Measurements from ENCODE around the gene RYR3. TPM values are rescaled to one million over a fixed set of nuclear protein-coding genes. Genes with fewer than 3 reads are reported as not detected.
"Not testable (repeated sequence)": the region's sequence is repeated elsewhere in the genome, so short reads cannot be mapped to it uniquely, and the experiment has no call there.

Gene RYR3
- total RNA-seq, 2 experiments from 2014 or later: not detected

DNA sequence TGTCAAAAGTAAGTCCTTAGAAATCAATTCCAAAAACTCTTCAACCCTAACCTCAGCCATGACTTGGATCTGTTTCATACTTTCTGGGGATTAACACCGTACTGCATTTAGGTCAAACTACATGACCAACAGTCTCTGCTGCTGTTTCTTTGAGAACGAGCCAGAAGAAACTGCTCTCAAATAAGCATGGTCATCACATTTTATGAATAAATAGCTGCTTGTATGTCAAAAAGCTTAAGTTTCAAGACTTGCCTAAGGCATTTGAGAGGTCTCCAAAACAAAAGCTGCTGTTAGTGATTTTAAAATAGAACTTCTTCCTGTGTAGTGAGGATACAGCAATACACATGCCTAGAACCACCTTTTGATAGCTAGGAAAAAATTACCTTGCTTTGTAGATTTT is 491.2 kb downstream of the RYR3 start:
- Mint-ChIP-seq H3K4me1 (ENCODE audit: low read depth) (no peaks in the 10 kb centered on the region), H3K4me3 (no peak overlapping the region), H3K36me3 (no peaks in the 10 kb centered on the region), H3K27ac (no peak overlapping the region), H3K27me3 (peaks cover 10% of the 10 kb centered on the region), H3K9me3 (no peaks in the 10 kb centered on the region)
- ChIA-PET POLR2A (no interaction called here), CTCF (no interaction called here)
- intact Hi-C loops (cut with micrococcal nuclease): no loop called here
- DNase-seq: no peak

DNA sequence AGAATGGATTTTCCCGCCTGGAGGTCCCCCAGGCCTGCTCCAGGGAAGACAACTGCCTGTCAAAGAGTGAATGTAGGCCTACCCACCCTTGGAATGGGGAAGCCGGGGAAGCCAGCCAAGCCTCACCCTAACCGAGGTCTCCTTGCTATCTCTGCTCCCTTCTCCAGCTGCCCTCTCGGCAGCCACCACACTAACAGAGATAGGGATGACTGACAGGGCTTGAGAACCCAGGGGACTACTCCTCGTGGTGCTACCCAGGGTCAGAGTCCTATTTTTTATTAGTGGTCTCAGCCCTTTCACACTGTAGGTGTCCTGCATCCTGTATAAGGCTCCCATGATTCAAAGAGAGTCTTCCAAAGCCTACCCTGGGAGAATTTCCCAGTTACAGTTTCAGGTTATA is 496.9 kb downstream of the RYR3 start:
- H3K4me1 Mint-ChIP-seq (ENCODE audit: low read depth): no peaks in the 10 kb centered on the region
- H3K27ac Mint-ChIP-seq: no peak overlapping the region
- no peaks in the 10 kb centered on the region for H3K36me3 Mint-ChIP-seq
- ChIA-PET POLR2A (no interaction called here), CTCF (no interaction called here)
- intact Hi-C loops (cut with micrococcal nuclease): no loop called here
- H3K4me3 Mint-ChIP-seq: no peak overlapping the region
- no peaks in the 10 kb centered on the region for H3K9me3 Mint-ChIP-seq
- DNase-seq: no peak
- H3K27me3 Mint-ChIP-seq: peaks cover 7% of the 10 kb centered on the region

DNA sequence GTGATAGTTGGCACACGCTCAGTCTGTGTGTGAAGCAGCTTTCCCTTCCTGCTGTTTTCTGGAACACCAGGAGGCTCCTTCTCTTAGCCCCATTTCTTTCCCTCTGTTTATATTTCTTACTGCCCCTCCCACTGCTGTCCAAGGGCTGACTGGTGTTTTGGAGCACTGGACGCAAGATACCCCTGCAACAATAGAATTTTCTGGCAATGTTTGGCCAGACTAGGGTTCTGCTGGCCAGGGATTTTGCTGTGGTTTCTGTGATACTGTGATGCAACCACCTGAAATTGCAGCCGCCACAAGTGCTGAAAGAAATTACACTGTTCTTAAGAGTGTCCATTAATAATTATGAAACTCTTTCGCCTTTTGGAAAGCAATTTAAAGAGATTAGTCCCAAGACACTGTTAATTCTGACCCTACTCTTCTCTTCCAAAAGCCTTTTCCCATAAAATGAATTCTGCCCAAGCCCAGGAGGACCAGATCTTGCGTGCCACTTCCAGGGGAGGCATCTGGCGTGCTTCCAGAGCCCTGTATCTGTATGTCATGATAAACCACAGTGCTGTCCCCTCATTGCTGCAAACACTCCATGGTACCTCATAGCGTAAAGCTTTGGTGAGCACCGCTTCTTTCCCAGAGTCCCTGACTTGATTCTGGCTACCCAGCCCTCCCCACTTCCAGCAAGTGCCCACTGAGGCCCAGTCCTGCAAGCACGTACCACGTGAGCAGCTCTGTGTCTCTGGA is 498.1 kb downstream of the RYR3 start:
- H3K4me1 Mint-ChIP-seq (ENCODE audit: low read depth): no peaks in the 10 kb centered on the region
- ChIA-PET POLR2A (no interaction called here), CTCF (interaction anchor here (1.0 kb wide), 1 partner anchor 108 kb away, joined by 3 read pairs; no protein-coding TSS in a partner anchor)
- no peaks in the 10 kb centered on the region for H3K36me3 Mint-ChIP-seq
- no peak overlapping the region for H3K27ac Mint-ChIP-seq
- intact Hi-C loops (cut with micrococcal nuclease): no loop called here
- no peak overlapping the region for H3K4me3 Mint-ChIP-seq
- no peaks in the 10 kb centered on the region for H3K9me3 Mint-ChIP-seq
- DNase-seq: no peak
- H3K27me3 Mint-ChIP-seq: peaks cover 6% of the 10 kb centered on the region

DNA sequence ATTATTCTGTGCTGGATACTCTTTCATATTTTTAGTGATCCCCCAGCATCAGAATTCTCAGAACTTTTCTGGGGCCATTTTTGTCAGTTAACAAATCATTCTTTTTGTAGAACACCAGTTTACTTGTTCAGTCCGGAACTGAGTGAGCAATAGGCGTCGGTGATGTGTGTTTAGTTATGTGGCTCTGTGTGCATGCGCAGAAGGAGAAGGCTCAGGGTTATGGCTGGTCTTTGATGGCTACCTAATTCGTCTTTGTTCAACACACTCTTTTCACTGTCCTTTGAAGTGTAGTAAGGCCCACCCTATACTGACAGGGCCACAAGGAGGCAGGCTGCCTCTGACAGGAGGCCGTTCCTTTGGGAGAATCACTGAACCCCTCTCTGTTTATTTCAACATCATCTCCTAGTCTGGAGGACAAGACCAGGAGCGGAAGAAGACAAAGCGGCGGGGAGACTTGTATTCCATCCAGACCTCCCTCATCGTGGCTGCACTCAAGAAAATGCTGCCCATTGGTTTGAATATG is 499.4 kb downstream of the RYR3 start:
- Mint-ChIP-seq H3K4me3 (no peak overlapping the region), H3K27ac (no peak overlapping the region), H3K36me3 (no peaks in the 10 kb centered on the region)

DNA sequence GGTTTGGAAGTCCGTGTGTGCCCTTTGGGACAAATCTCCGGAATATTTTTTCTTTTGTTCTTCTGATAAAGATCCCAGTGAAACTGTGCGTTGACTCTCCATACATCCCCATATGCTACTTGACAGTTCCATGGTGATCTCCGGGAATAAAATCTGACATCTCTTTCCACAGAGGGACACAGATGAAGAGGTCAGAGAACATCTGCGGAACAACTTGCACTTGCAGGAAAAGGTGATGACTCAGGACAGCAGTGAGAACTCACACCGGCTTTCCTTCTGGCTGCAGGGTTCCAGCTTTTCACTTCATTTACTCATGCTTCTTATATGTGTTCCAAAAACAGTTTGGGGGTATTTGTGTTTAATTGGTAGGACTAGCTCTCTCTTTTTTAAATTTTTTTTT is 500.0 kb downstream of the RYR3 start:
- H3K4me1 Mint-ChIP-seq (ENCODE audit: low read depth): no peaks in the 10 kb centered on the region
- intact Hi-C loops (cut with micrococcal nuclease): no loop called here
- ChIA-PET POLR2A (no interaction called here), CTCF (no interaction called here)
- DNase-seq: no peak
- no peak overlapping the region for H3K4me3 Mint-ChIP-seq
- H3K36me3 Mint-ChIP-seq: no peaks in the 10 kb centered on the region
- H3K9me3 Mint-ChIP-seq: no peaks in the 10 kb centered on the region
- peaks cover 5% of the 10 kb centered on the region for H3K27me3 Mint-ChIP-seq
- no peak overlapping the region for H3K27ac Mint-ChIP-seq

More for the DNA sequence above, 499.4 kb downstream of the RYR3 start:
- H3K27me3 Mint-ChIP-seq: peaks cover 6% of the 10 kb centered on the region
- H3K4me1 Mint-ChIP-seq (ENCODE audit: low read depth): no peaks in the 10 kb centered on the region
- no peaks in the 10 kb centered on the region for H3K9me3 Mint-ChIP-seq
- DNase-seq: no peak
- POLR2A ChIA-PET: no interaction called here
- intact Hi-C loops (cut with micrococcal nuclease): no loop called here
- CTCF ChIA-PET: interaction anchor here (1.0 kb wide), 1 partner anchor 109 kb away, joined by 3 read pairs; no protein-coding TSS in a partner anchor

DNA sequence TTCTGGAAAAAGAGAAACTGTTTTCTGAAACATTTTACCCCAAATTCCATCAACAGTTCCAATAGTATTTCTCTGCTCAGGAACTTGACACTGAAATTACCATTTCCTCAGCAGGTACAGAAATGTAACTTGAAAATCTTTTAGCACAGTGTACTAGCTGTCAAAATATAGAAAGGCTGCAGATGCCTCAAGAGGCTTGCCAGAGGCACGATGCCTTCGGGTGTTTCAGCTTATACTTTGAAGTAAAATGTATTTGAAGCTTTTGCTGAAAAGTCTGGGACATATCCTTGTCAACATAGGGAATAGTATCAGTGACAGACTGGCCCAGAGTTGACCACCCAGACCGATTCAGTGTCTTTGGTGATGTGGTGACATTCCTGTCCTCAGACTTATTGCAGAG is 503.1 kb downstream of the RYR3 start:
- POLR2A ChIA-PET: no interaction called here
- H3K4me3 Mint-ChIP-seq: no peak overlapping the region
- CTCF ChIA-PET: no interaction called here

DNA sequence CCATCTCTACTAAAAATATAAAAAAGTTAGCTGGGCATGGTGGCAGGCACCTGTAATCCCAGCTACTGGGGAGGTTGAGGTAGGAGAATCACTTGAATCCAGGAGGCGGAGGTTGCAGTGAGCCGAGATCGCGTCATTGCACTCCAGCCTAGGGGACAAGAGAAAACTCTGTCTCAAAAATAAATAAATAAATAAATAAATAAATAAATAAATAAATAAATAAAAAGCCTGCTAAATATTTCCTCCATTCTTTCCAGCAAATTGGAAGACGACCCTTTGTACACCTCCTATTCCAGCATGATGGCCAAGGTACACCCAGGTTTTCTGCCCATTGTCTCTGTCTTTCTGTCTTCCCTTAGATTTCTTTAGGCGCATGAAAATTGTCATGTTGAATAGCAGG is 508.7 kb downstream of the RYR3 start:
- H3K27ac Mint-ChIP-seq; CTCF ChIA-PET; H3K27me3 Mint-ChIP-seq; H3K4me1 Mint-ChIP-seq (ENCODE audit: low read depth); H3K36me3 Mint-ChIP-seq; H3K9me3 Mint-ChIP-seq; DNase-seq; H3K4me3 Mint-ChIP-seq; POLR2A ChIA-PET; intact Hi-C loops (cut with micrococcal nuclease): not testable (repeated sequence)

More for the DNA sequence above, 503.1 kb downstream of the RYR3 start:
- Mint-ChIP-seq H3K4me1 (ENCODE audit: low read depth) (no peaks in the 10 kb centered on the region), H3K36me3 (no peaks in the 10 kb centered on the region), H3K27ac (no peak overlapping the region), H3K9me3 (no peaks in the 10 kb centered on the region), H3K27me3 (peaks cover 1% of the 10 kb centered on the region)
- intact Hi-C loops (cut with micrococcal nuclease): no loop called here
- no peak for DNase-seq

DNA sequence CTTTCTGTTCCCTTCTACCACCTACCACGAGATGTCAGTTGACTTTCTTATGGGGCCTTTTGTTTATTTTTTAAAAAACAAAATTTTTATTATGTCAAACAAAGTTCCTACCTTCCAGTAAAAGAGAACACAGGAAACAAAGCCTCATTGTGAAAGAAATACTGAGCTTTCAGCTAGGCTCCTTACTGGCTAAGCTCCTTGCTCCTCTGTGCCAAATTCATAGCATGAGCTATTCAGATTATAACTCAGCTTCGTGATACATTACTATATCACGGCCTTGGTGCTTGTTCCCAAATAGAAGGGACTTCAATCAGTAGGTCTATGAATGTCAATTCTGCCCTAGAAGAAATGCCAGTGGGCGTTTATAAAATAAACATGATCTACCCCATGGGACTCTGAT is 511.7 kb downstream of the RYR3 start:
- Mint-ChIP-seq H3K4me1 (ENCODE audit: low read depth) (no peaks in the 10 kb centered on the region), H3K27me3 (no peaks in the 10 kb centered on the region), H3K9me3 (no peaks in the 10 kb centered on the region), H3K36me3 (no peaks in the 10 kb centered on the region), H3K27ac (no peak overlapping the region), H3K4me3 (no peak overlapping the region)
- POLR2A ChIA-PET: no interaction called here
- DNase-seq: no peak
- intact Hi-C loops (cut with micrococcal nuclease): no loop called here
- CTCF ChIA-PET: interaction anchor here (0.6 to 1.5 kb wide), 3 partner anchors 122 to 388 kb away, joined by 3 to 4 read pairs (median 3); partner anchors contain the start of gene KATNBL1

DNA sequence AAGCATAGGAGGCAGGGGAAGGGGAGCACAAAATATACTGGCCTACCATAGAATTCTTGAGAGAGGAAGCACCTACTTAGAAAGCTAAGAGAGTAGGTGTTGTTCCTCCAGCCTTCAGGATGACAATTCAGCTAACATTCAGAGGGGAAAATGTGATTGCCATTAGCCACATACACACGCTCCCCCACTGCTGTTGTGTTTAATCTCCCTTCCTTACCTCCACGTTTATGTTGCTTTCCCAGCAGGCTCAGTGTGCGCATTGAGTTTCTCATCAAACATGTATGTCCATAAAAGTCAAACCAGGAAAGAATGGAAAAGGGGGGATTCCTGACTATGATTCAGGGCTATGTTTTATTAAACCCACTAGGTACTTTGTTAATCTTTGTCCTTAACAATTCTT is 512.4 kb downstream of the RYR3 start:
- intact Hi-C loops (cut with micrococcal nuclease): no loop called here

DNA sequence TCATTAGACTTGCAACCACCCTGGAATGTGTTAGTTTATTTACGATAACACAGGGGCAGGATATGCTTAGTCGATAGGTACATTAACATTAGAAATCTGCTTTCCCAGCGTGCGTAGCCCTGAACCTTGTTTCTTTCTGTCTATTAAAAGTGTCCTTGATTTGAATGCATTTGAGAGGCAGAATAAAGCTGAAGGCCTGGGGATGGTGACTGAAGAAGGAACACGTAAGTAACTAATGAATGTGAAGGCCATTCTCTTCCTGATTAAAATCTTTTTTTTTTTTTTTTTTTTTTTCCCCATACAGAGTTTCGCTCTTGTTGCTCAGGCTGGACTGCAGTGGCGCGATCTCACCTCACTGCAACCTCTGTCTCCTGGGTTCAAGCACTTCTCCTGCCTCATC is 514.7 kb downstream of the RYR3 start:
- H3K4me3 Mint-ChIP-seq: no peak overlapping the region
- H3K27ac Mint-ChIP-seq: no peak overlapping the region
- intact Hi-C loops (cut with micrococcal nuclease): no loop called here
- POLR2A ChIA-PET: no interaction called here
- no peaks in the 10 kb centered on the region for H3K36me3 Mint-ChIP-seq
- H3K9me3 Mint-ChIP-seq: no peaks in the 10 kb centered on the region
- no peaks in the 10 kb centered on the region for H3K4me1 Mint-ChIP-seq (ENCODE audit: low read depth)
- CTCF ChIA-PET: interaction anchor here (1.1 kb wide), 1 partner anchor 90 kb away, joined by 3 read pairs; no protein-coding TSS in a partner anchor
- no peaks in the 10 kb centered on the region for H3K27me3 Mint-ChIP-seq
- no peak for DNase-seq

More for the DNA sequence above, 512.4 kb downstream of the RYR3 start:
- Mint-ChIP-seq H3K4me3 (no peak overlapping the region), H3K27ac (no peak overlapping the region), H3K9me3 (no peaks in the 10 kb centered on the region), H3K4me1 (ENCODE audit: low read depth) (no peaks in the 10 kb centered on the region), H3K36me3 (no peaks in the 10 kb centered on the region), H3K27me3 (no peaks in the 10 kb centered on the region)
- ChIA-PET POLR2A (no interaction called here), CTCF (interaction anchor here (1.5 kb wide), 1 partner anchor 143 kb away, joined by 4 read pairs; no protein-coding TSS in a partner anchor)
- DNase-seq: no peak

DNA sequence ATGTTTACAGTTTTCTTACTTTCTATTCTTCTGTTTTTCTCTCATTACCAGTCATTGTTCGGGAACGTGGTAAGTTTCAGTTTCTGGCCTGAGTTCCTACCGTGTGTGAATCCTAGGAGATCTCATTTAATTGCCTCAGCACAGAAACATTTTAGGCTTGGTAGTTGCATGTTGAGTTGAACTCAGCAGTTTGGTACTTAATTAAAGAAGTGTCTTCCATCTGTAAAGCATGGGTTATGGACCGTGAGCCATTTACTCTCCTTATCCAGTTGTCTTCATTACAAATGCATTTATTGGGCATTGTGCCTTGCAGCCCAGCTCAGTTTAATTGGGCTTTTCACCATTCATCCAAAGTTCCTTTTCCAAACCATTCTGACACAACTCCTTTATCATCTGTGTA is 515.4 kb downstream of the RYR3 start:
- CTCF ChIA-PET: no interaction called here
- Mint-ChIP-seq H3K27ac (no peak overlapping the region), H3K4me1 (ENCODE audit: low read depth) (no peaks in the 10 kb centered on the region), H3K9me3 (no peaks in the 10 kb centered on the region), H3K27me3 (no peaks in the 10 kb centered on the region), H3K36me3 (no peaks in the 10 kb centered on the region), H3K4me3 (no peak overlapping the region)
- DNase-seq: no peak
- POLR2A ChIA-PET: no interaction called here
- intact Hi-C loops (cut with micrococcal nuclease): no loop called here

DNA sequence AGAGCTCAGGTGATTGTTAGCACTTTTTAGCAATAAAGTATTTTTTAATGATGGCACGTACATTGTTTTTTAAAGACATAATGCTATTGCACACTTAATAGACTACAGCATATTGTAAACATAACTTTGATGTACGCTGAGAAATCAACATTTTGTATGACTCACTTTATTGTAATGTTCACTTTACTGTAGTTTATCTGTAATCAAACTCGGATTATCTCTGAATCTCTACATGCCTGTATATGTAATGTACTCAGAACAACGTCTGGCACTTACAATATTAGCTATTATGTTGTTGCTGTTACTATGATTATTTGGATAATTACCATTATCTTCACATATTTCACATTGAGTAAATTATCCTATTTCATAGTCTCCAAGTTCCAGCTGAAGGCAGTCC is 519.6 kb downstream of the RYR3 start:
- no peaks in the 10 kb centered on the region for H3K27me3 Mint-ChIP-seq
- CTCF ChIA-PET: no interaction called here
- DNase-seq: no peak
- POLR2A ChIA-PET: no interaction called here
- no peaks in the 10 kb centered on the region for H3K4me1 Mint-ChIP-seq (ENCODE audit: low read depth)
- intact Hi-C loops (cut with micrococcal nuclease): no loop called here
- no peaks in the 10 kb centered on the region for H3K9me3 Mint-ChIP-seq
- H3K27ac Mint-ChIP-seq: no peak overlapping the region
- no peak overlapping the region for H3K4me3 Mint-ChIP-seq
- H3K36me3 Mint-ChIP-seq: no peaks in the 10 kb centered on the region

DNA sequence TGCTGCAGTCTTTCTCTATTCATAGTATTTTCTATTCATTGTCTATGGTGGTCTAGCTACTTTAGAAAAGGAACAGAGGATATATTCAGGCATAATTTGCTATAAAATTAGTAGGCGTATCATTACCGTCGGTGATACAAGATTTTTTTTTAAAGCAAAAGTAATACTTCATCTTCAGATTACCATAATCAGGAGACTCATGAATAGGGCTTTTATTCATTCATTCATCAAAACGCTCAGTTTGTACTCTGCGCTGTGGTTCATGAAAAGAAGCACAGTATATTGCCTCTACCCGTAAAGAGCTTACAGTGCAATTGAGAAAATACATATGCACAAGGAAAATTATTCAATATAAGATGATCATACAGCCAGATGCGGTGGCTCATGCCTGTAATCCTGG is 520.9 kb downstream of the RYR3 start:
- no peak for DNase-seq

More for the DNA sequence above, 520.9 kb downstream of the RYR3 start:
- Mint-ChIP-seq H3K27ac (no peak overlapping the region), H3K9me3 (no peaks in the 10 kb centered on the region), H3K27me3 (no peaks in the 10 kb centered on the region), H3K4me3 (no peak overlapping the region), H3K36me3 (no peaks in the 10 kb centered on the region), H3K4me1 (ENCODE audit: low read depth) (no peaks in the 10 kb centered on the region)
- CTCF ChIA-PET: no interaction called here
- intact Hi-C loops (cut with micrococcal nuclease): no loop called here
- POLR2A ChIA-PET: no interaction called here

Measured in activated CD4-positive, alpha-beta memory T cell treated with anti-CD3 and anti-CD28 coated beads for 36 hours (primary cell).